ENCODE measurements around the gene CRYGB. TPM values are rescaled to one million over a fixed set of nuclear protein-coding genes. Genes with fewer than 3 reads are reported as not detected.

Gene CRYGB
- total RNA-seq, 1 experiment from 2014 or later, result not detected

- intact Hi-C loops (cut with micrococcal nuclease; ENCODE audit: unreplicated experiment) (loop anchor here (2.0 kb wide), 1 partner anchor 151 kb away; the partner anchor contains the start of gene IDH1), in situ Hi-C loops (cut with HindIII; ENCODE audit: low pct_unique_long_range_greater_than_20kb, low sequenced_read_pairs) (no loop called here)
- Histone ChIP-seq H3K27ac (ENCODE audit: low read length) (no peak overlapping the region), H3K4me3 (ENCODE audit: low read depth in 2 of 2, low read length in 2 of 2) (no peak overlapping the region), H3K27me3 (ENCODE audit: control insufficient read depth, insufficient read depth, low read length) (no peaks in the 10 kb centered on the region), H3K9me3 (ENCODE audit: control insufficient read depth, insufficient read depth, low read depth, low read length) (no peaks in the 10 kb centered on the region), H3K4me1 (ENCODE audit: control insufficient read depth, insufficient read depth, low read length) (no peaks in the 10 kb centered on the region), H3K36me3 (ENCODE audit: control insufficient read depth, insufficient read depth, low read length) (no peaks in the 10 kb centered on the region)
- DNase-seq (ENCODE audit: low read depth, low spot score) (no peak), ATAC-seq (no peak)
- TF ChIP-seq, protein P1, sequence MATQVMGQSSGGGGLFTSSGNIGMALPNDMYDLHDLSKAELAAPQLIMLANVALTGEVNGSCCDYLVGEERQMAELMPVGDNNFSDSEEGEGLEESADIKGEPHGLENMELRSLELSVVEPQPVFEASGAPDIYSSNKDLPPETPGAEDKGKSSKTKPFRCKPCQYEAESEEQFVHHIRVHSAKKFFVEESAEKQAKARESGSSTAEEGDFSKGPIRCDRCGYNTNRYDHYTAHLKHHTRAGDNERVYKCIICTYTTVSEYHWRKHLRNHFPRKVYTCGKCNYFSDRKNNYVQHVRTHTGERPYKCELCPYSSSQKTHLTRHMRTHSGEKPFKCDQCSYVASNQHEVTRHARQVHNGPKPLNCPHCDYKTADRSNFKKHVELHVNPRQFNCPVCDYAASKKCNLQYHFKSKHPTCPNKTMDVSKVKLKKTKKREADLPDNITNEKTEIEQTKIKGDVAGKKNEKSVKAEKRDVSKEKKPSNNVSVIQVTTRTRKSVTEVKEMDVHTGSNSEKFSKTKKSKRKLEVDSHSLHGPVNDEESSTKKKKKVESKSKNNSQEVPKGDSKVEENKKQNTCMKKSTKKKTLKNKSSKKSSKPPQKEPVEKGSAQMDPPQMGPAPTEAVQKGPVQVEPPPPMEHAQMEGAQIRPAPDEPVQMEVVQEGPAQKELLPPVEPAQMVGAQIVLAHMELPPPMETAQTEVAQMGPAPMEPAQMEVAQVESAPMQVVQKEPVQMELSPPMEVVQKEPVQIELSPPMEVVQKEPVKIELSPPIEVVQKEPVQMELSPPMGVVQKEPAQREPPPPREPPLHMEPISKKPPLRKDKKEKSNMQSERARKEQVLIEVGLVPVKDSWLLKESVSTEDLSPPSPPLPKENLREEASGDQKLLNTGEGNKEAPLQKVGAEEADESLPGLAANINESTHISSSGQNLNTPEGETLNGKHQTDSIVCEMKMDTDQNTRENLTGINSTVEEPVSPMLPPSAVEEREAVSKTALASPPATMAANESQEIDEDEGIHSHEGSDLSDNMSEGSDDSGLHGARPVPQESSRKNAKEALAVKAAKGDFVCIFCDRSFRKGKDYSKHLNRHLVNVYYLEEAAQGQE (IDR thresholded peaks at IDR 0.05; ENCODE audit: insufficient read depth in 1 of 2, low read depth in 2 of 2, low read length in 1 of 2), result no peak
- TF ChIP-seq POLR2AphosphoS5 (IDR thresholded peaks at IDR 0.05; ENCODE audit: low read depth, low read length), result no peak
- ChIA-PET CTCF (interaction anchor here (0.6 kb wide), 1 partner anchor 171 kb away, joined by 4 read pairs; no protein-coding TSS in a partner anchor), POLR2A (no interaction called here)
- BruUV-seq (replicated peaks), result no TSS peak
Measured at GRCh38 chr2:208103616-208104015, 42.3 kb downstream of the CRYGB start.

GRCh38 chr2:208101716-208102631, 44.0 kb downstream of the CRYGB start:
- ATAC-seq (peak; percentile 90), DNase-seq (ENCODE audit: low read depth, low spot score) (peak; percentile 43)
- H3K27ac ChIP-seq (ENCODE audit: low read length), result no peak overlapping the region
- no peaks in the 10 kb centered on the region for H3K36me3 ChIP-seq (ENCODE audit: control insufficient read depth, insufficient read depth, low read length)
- TF ChIP-seq SIN3A (IDR thresholded peaks at IDR 0.05; ENCODE audit: borderline replicate concordance, insufficient read depth, low read depth, low read length), result no peak
- TF ChIP-seq CTCF (IDR thresholded peaks at IDR 0.05), result peak; percentile 74; the same call in 1 of the 2 replicates
- POLR2A ChIA-PET, result interaction anchor here (1.0 kb wide), 1 partner anchor 10 kb away, joined by 6 read pairs; no protein-coding TSS in a partner anchor
- no peaks in the 10 kb centered on the region for H3K9me3 ChIP-seq (ENCODE audit: control insufficient read depth, insufficient read depth, low read depth, low read length)
- intact Hi-C loops (cut with micrococcal nuclease; ENCODE audit: unreplicated experiment), result loop anchor here (2.0 kb wide), 1 partner anchor 153 kb away; the partner anchor contains the start of gene IDH1
- H3K27me3 ChIP-seq (ENCODE audit: control insufficient read depth, insufficient read depth, low read length), result no peaks in the 10 kb centered on the region; the same call in 1 of the 2 replicates
- no peaks in the 10 kb centered on the region for H3K4me1 ChIP-seq (ENCODE audit: control insufficient read depth, insufficient read depth, low read length)
- BruUV-seq (replicated peaks), result no TSS peak
- no peak overlapping the region for H3K4me3 ChIP-seq (ENCODE audit: low read depth in 2 of 2, low read length in 2 of 2)
- in situ Hi-C loops (cut with HindIII; ENCODE audit: low pct_unique_long_range_greater_than_20kb, low sequenced_read_pairs), result no loop called here
- CTCF ChIA-PET, result interaction anchor here (1.1 to 2.0 kb wide), 3 partner anchors 45 to 153 kb away, joined by 6 to 16 read pairs (median 12); partner anchors contain the start of gene IDH1

Data from Panc1 (cell line).